GM21717 (cell line): ENCODE measurements around the gene MALRD1.

ENCODE experiments used
- ATAC-seq: cut with Tn5 transposase; IDR thresholded peaks from one replicate; pipeline ENCODE4 v1.9.1; 2021; ENCODE audit warnings: mild to moderate bottlenecking, moderate library complexity; ENCODE audit not compliant: unreplicated experiment

Gene MALRD1

GRCh38 chr10:19048489-19048888 lies at the start of gene MALRD1:
Gene MALRD1, plus strand, starts transcription at chr10:19048801. Its CDS starts 138 bp downstream, at chr10:19048939.
- no peak for ATAC-seq

GRCh38 chr10:19003341-19003740 lies 45.3 kb upstream of the MALRD1 start:
- ATAC-seq, result no peak

- no peak for ATAC-seq
Measured at GRCh38 chr10:19012111-19012510, 36.5 kb upstream of the MALRD1 start.

- ATAC-seq, result no peak
Measured at GRCh38 chr10:19014034-19014433, 34.6 kb upstream of the MALRD1 start.

GRCh38 chr10:19014498-19014897 lies 34.1 kb upstream of the MALRD1 start:
- ATAC-seq, result no peak

- no peak for ATAC-seq
Measured at GRCh38 chr10:19017116-19017890, 31.3 kb upstream of the MALRD1 start.

- ATAC-seq, result no peak
Measured at GRCh38 chr10:19021162-19021561, 27.4 kb upstream of the MALRD1 start.

GRCh38 chr10:19024611-19025010 lies 24.0 kb upstream of the MALRD1 start:
- no peak for ATAC-seq

GRCh38 chr10:19031763-19032162 lies 16.8 kb upstream of the MALRD1 start:
- ATAC-seq, result no peak

GRCh38 chr10:19033741-19034140 lies 14.9 kb upstream of the MALRD1 start:
- no peak for ATAC-seq

GRCh38 chr10:19041171-19041570 lies 7.4 kb upstream of the MALRD1 start:
- no peak for ATAC-seq

GRCh38 chr10:19043431-19043830 lies 5.2 kb upstream of the MALRD1 start:
- ATAC-seq, result no peak

- no peak for ATAC-seq
Measured at GRCh38 chr10:19046679-19047078, 1.9 kb upstream of the MALRD1 start.

- no peak for ATAC-seq
Measured at GRCh38 chr10:19048891-19049290, 290 bp downstream of the MALRD1 start.

- ATAC-seq, result no peak
Measured at GRCh38 chr10:19049567-19049966, 966 bp downstream of the MALRD1 start.

GRCh38 chr10:19054289-19054835 lies 5.8 kb downstream of the MALRD1 start:
- ATAC-seq, result no peak

GRCh38 chr10:19058046-19058445 lies 9.4 kb downstream of the MALRD1 start:
- no peak for ATAC-seq

- ATAC-seq, result no peak
Measured at GRCh38 chr10:19063986-19064385, 15.4 kb downstream of the MALRD1 start.

GRCh38 chr10:19071946-19072345 lies 23.3 kb downstream of the MALRD1 start:
- no peak for ATAC-seq

GRCh38 chr10:19077276-19077675 lies 28.7 kb downstream of the MALRD1 start:
- ATAC-seq, result no peak

GRCh38 chr10:19096501-19097073 lies 48.0 kb downstream of the MALRD1 start:
- no peak for ATAC-seq

- no peak for ATAC-seq
Measured at GRCh38 chr10:19097151-19097550, 48.5 kb downstream of the MALRD1 start.
